ENCODE data around the gene CCDC51.
"Not testable (repeated sequence)": the region's sequence is repeated elsewhere in the genome, so short reads cannot be mapped to it uniquely, and the experiment has no call there.

GRCh38 chr3:48461767-48462166, 21.8 kb upstream of the CCDC51 start:
- TF ChIP-seq SNAI2, ZC3H10, ZFP30, RARB (CRISPR knock-in tag; IDR thresholded peaks at IDR 0.05): not testable (repeated sequence)

Data from SK-N-SH treated with all-trans-retinoic acid at 6 μM for 48 hours (cell line).